Stomach (tissue), 9 donors: ENCODE results near the gene ERBIN. TPM values are rescaled to one million over a fixed set of nuclear protein-coding genes. Genes with fewer than 3 reads are reported as not detected.

Experiments used
- DNase-seq, 2 donors: peaks; one replicate each; pipeline versions ENCODE4 v3.0.0 to v3.0.0-alpha.2; 2013 to 2019
- H3K27ac ChIP-seq, 5 donors: fragments of 200-600 bp in 4 of 5; sonication (generic) in 4 of 5; one replicate each; pipeline ENCODE4 v1.5.1; 2013 to 2019; ENCODE audit warnings: mild to moderate bottlenecking in 1 of 5, moderate library complexity in 1 of 5
- H3K27me3 ChIP-seq, 3 donors: fragments of 200-600 bp; sonication (generic); one replicate each; pipeline ENCODE4 v1.5.1; 2017 to 2019; ENCODE audit warnings: mixed run types in 1 of 3
- H3K36me3 ChIP-seq, 4 donors: fragments of 200-600 bp; sonication (generic); 1 replicate in 3 of 4; 2 replicates in 1 of 4; pipeline ENCODE4 v1.5.1; 2016 to 2019
- H3K4me1 ChIP-seq, 4 donors: fragments of 200-600 bp; sonication (generic); one replicate each; pipeline ENCODE4 v1.5.1; 2016 to 2019
- H3K4me3 ChIP-seq, 4 donors: fragments of 200-600 bp; sonication (generic) in 3 of 4; one replicate each; pipeline ENCODE4 v1.5.1; 2016 to 2019; ENCODE audit warnings: mild to moderate bottlenecking in 1 of 4
- H3K9me3 ChIP-seq, 4 donors: fragments of 200-600 bp; sonication (generic); one replicate each; pipeline ENCODE4 v1.5.1; 2016 to 2019
- CTCF ChIP-seq, 7 experiments: fragments of 450-650 bp in 4 of 7; fragments of 200-600 bp in 3 of 7; sonication (generic) in 3 of 7; IDR thresholded peaks; one replicate each; pipeline ENCODE4 v1.5.1; 2016 to 2019; ENCODE audit warnings: antibody characterized with exemption in 7 of 7, control low read depth in 2 of 7, mild to moderate bottlenecking in 1 of 7
- EP300 ChIP-seq: sonication (generic); formaldehyde crosslinking; IDR thresholded peaks from one replicate; pipeline ENCODE4 v1.6.1; 2017; ENCODE audit warnings: antibody characterized with exemption
- POLR2A ChIP-seq, 4 donors: fragments of 450-650 bp; IDR thresholded peaks; one replicate each; pipeline ENCODE4 v1.6.1; 2016; ENCODE audit warnings: antibody characterized with exemption in 4 of 4, control low read depth in 2 of 4, mild to moderate bottlenecking in 1 of 4, moderate library complexity in 1 of 4
- POLR2AphosphoS5 ChIP-seq, 3 donors: sonication (generic); formaldehyde crosslinking; IDR thresholded peaks; one replicate each; pipeline ENCODE4 v1.6.1; 2016; ENCODE audit warnings: antibody characterized with exemption in 3 of 3
- WGBS, 5 donors: extraction: QIAGEN DNeasy Blood & Tissue Kit in 3 of 5; methylation state at CpG; one replicate each; pipeline versions ENCODE4 v1.1.5 to v1.1.7; 2013 to 2018; 5-methylcytosine and 5-hydroxymethylcytosine counted together
- intact Hi-C: fragments of 100-400 bp; cut with DNase I; formaldehyde crosslinking; loops from one replicate; pipeline ENCODE4 v1.15.1; 2023; ENCODE audit warnings: low total_unique reads
- polyA plus RNA-seq, 3 donors: library from polyadenylated mRNA; stranded (reverse); fragments of 200-250 nt; gene quantifications; one replicate each; pipeline ENCODE4 v1.2.3, GENCODE V29; 2013
- total RNA-seq, 5 donors: library from RNA; depleted of rRNA; stranded (reverse); fragments of >200 nt; gene quantifications; one replicate each; pipeline versions ENCODE4 v1.1.0 to v1.2.3, GENCODE V29; 2014 to 2016
- donor health status: healthy with polysubstance abuse.
- donor health status: Bipolar disorder and iron deficiency.
- donor health status: healthy.

The ERBIN gene
- total and polyA plus RNA-seq, 8 donors = 10.3 to 207 (median 37.2) TPM

- Histone ChIP-seq H3K27me3 (no peaks in the 10 kb centered on the region), H3K27ac (no peak overlapping the region), H3K4me1 (peaks cover 0 to 15% (median 6%) of the 10 kb centered on the region in 4 donors), H3K36me3 (peaks cover 0 to 3% (median 0%) of the 10 kb centered on the region in 4 donors), H3K9me3 (no peaks in the 10 kb centered on the region), H3K4me3 (no peak overlapping the region)
- DNase-seq = no peak
- intact Hi-C loops = no loop called here
- TF ChIP-seq EP300 (no peak), CTCF (IDR thresholded peaks at IDR 0.05) (no peak), POLR2AphosphoS5 (IDR thresholded peaks at IDR 0.05) (no peak), POLR2A (IDR thresholded peaks at IDR 0.05) (no peak)
- WGBS, 5 donors = 91 to 99% (median 99%) methylated on average over 2 of the region's 2 CpGs
Observed at GRCh38 chr5:65946198-65946745, 19.9 kb downstream of the ERBIN start.

GRCh38 chr5:65948115-65948747, 21.9 kb downstream of the ERBIN start:
- no peak overlapping the region for H3K27ac ChIP-seq
- DNase-seq = no peak
- TF ChIP-seq EP300 = no peak
- no peak for TF ChIP-seq POLR2AphosphoS5 (IDR thresholded peaks at IDR 0.05)
- TF ChIP-seq POLR2A (IDR thresholded peaks at IDR 0.05) = no peak
- no peak for TF ChIP-seq CTCF (IDR thresholded peaks at IDR 0.05)
- H3K36me3 ChIP-seq = peaks cover 0 to 3% (median 0%) of the 10 kb centered on the region in 4 donors
- 78 to 88% (median 85%) methylated on average over 4 of the region's 4 CpGs for WGBS, 5 donors
- no peaks in the 10 kb centered on the region for H3K27me3 ChIP-seq
- H3K4me3 ChIP-seq = no peak overlapping the region
- peaks cover 0 to 34% (median 16%) of the 10 kb centered on the region in 4 donors for H3K4me1 ChIP-seq
- no peaks in the 10 kb centered on the region for H3K9me3 ChIP-seq
- intact Hi-C loops = no loop called here

- no peaks in the 10 kb centered on the region for H3K27me3 ChIP-seq
- intact Hi-C loops = no loop called here
- peaks cover 0 to 56% (median 31%) of the 10 kb centered on the region in 4 donors for H3K4me1 ChIP-seq
- WGBS, 5 donors = 85 to 95% (median 92%) methylated on average over 3 of the region's 3 CpGs
- peaks cover 0 to 2% (median 0%) of the 10 kb centered on the region in 4 donors for H3K36me3 ChIP-seq
- no peak overlapping the region for H3K4me3 ChIP-seq
- no peak for DNase-seq
- no peak overlapping the region for H3K27ac ChIP-seq
- no peaks in the 10 kb centered on the region for H3K9me3 ChIP-seq
- TF ChIP-seq CTCF (IDR thresholded peaks at IDR 0.05) (no peak), POLR2A (IDR thresholded peaks at IDR 0.05) (no peak), EP300 (no peak), POLR2AphosphoS5 (IDR thresholded peaks at IDR 0.05) (no peak)
Observed at GRCh38 chr5:65951330-65951729, 25.0 kb downstream of the ERBIN start.

- no peak overlapping the region for H3K4me3 ChIP-seq
Observed at GRCh38 chr5:65952259-65952658, 25.9 kb downstream of the ERBIN start.

More at GRCh38 chr5:65952259-65952658, 25.9 kb downstream of the ERBIN start:
- intact Hi-C loops = no loop called here
- DNase-seq = no peak
- TF ChIP-seq CTCF (IDR thresholded peaks at IDR 0.05) = no peak
- TF ChIP-seq EP300 = no peak
- TF ChIP-seq POLR2A (IDR thresholded peaks at IDR 0.05) = no peak
- no peak for TF ChIP-seq POLR2AphosphoS5 (IDR thresholded peaks at IDR 0.05)
- 15 to 40% (median 37%) methylated on average over 1 of the region's 1 CpG for WGBS, 5 donors
- Histone ChIP-seq H3K4me1 (peaks cover 0 to 62% (median 34%) of the 10 kb centered on the region in 4 donors), H3K27me3 (no peaks in the 10 kb centered on the region), H3K36me3 (no peaks in the 10 kb centered on the region), H3K9me3 (no peaks in the 10 kb centered on the region), H3K27ac (no peak overlapping the region)
